Stimulated activated CD8-positive, alpha-beta memory T cell treated with anti-CD3 and anti-CD28 coated beads, Interleukin-15, amount 100 ng/mL, for 24 hours (primary cell): ENCODE results near the gene C3orf20.

Source experiments
- DNase-seq: peaks from one replicate; pipeline ENCODE4 v3.0.0-alpha.2; 2020; ENCODE audit warnings: low read depth

The C3orf20 gene

GRCh38 chr3:14758959-14759358, 84.0 kb downstream of the C3orf20 start:
- DNase-seq, result no peak

- DNase-seq, result no peak
Observed at GRCh38 chr3:14760185-14760584, 85.2 kb downstream of the C3orf20 start.

- no peak for DNase-seq
Observed at GRCh38 chr3:14761121-14761672, 86.3 kb downstream of the C3orf20 start.

- DNase-seq, result no peak
Observed at GRCh38 chr3:14761866-14762265, 86.9 kb downstream of the C3orf20 start.

GRCh38 chr3:14762701-14763100, 87.8 kb downstream of the C3orf20 start:
- no peak for DNase-seq

- DNase-seq, result no peak
Observed at GRCh38 chr3:14764331-14765059, 89.6 kb downstream of the C3orf20 start.

GRCh38 chr3:14765060-14765400, 90.1 kb downstream of the C3orf20 start:
- no peak for DNase-seq

GRCh38 chr3:14765576-14766427, 90.9 kb downstream of the C3orf20 start:
- DNase-seq, result no peak

DNA sequence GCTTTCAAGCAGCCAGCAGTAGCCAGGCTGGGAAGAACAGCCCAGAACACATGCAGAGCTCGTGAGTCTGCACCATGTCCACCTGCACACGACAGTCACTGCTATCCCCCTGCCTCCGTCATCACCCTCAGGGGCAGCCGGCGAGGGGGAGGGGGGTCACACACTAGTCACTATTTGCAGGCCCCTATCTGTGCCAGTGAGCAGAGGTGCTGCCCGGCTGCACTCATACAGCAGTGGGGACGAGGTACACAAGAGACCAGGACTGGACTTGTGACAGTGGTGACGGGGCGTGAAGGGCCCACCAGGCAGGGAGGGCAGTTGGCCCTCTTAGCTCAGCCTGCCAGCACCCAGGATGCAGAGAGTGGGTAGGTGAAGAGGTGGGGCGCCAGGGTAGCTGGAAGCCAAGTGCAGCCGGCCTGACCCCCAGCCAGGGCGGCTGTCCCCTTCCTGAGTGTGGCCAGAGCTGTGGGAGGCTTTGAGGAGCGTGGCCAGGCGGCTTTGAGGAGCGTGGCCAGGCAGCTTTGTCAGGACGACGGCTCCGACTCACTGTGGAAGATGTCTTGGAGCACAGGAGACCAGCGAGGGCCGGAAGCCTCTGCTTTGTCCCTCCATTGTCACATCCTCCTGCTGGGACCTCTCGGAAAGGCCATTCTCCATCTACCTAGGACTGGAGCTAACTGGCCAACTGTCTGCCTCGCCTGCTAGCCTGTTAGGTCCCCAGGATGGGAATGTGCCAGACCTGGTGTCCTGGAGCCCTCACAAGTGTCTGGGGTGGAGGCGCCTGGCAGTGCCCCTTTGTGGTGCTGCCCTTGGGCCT, 91.7 kb downstream of the C3orf20 start:
- DNase-seq, result no peak

DNA sequence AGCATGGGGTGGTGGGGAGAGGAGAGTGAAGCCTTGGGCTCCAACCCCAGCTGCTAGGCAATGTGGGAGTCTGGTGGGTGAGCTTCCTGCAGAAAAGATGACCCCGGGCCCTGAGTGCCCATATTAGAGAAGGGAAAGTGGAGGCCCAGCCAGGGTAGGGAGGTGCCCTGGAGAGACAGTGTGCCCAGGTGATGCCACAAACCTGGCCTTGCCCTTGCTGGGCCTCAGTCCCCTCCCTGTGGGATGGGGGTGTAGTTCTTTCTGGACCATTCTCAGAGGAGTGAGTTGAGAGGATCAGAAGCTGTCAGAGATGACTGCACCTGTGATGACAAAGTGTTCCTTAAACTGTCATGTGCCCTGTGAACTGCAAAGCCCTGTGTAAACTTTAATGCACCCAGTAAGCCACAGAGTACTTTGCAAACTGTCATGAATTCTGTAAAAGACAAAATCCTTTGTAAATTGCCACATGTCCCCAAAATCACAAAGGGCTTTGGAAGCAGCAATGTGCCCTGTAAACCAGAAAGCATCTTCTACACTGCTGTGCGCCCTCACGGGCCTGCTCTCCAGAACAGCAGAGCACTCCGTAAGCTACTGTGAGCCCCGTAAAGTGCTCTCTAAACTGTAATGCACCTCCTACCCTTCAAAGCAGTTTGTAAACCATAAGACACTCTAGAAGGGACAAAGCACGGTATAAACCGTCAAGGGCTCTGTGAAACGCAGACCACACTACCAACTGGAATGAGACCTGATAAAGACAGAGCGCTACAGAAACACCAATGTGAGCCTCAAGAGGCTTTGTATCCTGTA, 92.5 kb downstream of the C3orf20 start:
- DNase-seq, result no peak

- no peak for DNase-seq
Observed at GRCh38 chr3:14768182-14768790, 93.3 kb downstream of the C3orf20 start.

DNA sequence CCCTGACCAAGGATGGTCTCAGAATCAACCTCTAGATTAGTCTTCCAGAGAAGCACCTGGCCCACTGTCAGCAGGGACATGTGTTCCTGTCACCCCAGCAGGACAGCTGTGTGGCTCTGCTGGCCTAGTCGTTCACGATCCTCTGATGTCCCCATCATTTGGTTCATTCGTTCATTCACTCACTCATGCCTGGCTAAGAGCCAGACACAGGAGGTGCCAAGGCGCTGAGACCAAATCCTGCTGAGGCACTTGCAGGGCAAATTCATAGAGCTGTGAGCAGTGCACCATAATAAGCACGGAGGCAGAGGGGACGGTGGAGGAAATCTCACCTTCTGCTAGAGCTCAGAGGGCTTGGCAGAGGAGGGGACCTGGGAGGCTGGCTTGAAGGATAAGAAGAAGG, 93.9 kb downstream of the C3orf20 start:
- no peak for DNase-seq

DNA sequence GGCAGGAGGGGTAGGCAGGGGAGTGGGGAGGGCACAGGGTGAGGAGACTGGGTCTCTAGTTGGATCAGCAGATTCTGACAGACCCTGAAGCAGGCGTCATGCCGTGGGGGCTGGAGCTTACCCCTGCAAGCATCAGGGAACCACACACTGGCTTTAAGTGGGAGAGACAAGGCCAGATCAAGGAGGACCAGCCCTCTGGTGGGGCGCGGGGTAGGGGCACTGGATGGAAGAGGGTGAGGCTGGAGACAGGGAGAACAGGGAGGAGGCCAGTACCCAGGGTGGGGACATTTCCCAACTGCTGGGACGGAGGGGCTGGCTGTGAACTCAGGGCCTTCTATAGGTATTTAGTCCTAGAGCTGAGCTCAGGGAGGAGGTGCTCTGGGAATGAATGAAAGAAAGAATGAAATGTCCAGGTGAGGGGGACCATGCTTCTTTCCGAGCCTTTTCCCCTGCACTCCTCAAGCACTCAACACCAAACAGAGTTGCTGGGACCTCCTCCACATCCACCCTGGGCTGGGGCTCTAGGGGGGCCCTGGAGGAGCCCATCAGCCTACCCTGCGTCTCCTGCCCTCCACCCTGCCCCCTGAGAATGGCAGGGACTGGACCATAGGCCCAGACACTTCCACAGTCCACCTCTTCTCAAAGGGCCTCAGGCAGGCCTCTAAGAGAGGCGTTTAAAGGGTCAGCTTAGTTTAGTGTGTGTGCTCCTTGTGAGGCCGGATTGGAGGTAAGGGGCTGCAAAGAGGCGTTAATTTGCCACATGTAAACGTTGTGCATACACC, 94.8 kb downstream of the C3orf20 start:
- DNase-seq, result no peak

DNA sequence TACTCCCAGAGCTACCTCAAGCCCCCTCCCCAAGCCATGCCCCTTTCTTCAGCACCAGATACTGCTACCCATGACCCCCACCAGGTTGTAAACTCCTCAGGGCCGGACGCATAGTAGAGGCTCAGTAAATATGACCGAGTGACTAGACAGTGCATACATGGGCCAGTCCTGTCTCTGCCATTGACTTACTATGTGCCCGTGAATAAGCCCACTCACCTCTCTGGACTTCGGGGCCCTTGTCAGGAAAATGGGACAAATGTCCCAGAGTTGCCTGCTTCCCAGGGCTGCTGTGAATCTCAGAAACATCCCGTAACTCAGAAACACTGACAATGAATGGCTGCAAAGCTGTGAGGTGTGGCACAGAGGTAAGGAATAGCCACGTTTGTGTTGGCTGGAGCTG, 95.7 kb downstream of the C3orf20 start:
- DNase-seq, result no peak

DNA sequence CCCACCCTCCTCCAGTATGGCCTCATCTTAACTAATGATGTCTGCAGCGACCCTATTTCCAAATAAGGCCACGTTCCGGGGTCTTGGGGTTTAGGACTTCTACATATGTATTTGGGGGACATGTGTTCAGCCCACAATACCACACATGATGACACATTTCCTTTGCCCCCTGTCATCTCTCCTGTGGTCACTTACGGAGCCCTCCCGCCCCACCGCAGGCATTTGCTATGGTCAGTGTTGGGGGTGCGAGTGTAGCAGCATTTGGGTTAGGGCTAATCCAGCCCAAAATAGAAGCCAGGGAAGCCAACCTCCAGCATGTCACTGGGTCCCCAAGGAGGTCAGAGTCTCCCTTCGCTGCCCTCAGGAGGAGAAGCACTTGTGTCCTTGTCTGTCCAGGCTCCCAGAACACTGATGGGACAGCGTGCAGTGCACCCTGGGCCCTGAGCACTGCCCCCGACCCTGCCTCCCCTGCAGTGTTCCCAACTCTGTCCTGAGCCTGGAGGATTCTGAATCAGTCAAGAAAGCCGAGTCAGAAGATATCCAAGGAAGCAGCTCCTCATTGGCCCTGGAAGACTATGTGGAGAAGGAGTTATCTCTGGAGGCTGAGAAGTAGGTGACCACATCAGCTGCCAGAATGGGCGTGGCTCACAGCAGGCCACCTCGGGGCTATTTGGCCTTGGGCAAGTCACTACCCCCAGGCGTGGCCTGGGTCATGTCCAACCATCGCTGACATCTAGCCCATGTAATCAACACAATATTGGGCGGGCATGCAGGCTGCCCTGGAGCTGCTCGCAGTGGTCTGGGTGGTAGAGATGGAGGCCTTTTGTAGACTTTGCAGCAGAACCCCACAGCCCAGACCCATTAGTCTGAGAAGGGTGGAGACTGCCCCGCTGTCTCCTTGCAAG, 96.9 kb downstream of the C3orf20 start:
- DNase-seq, result no peak

DNA sequence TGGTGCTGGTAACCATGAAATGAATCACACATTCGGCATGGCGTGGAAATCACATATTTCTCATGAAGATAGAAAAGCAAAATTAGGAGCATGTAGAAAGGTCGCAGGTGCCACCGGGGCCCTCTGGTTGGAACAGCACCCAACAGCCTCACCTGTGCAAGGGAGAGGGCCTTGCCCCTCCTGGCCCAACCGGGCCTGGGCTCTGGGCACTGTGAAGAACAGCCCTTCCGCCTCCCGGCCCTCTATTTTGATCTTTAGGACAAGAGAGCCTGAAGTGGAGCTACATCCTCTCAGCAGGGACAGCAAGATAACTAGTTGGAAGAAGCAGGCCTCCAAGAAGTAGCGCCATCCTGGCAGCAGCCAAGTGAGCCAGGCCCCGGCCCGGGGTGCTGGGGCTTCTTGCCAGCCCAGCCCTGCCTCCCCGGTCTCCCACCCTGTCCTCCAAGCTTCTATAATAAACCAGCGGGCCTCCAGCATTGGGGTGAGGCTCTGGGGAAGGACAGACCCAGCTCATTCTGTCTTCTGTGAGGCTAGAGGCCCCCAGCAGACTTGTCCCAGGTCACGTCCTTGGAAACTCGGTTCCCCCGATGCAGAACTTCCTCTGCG, 97.7 kb downstream of the C3orf20 start:
- DNase-seq, result no peak

DNA sequence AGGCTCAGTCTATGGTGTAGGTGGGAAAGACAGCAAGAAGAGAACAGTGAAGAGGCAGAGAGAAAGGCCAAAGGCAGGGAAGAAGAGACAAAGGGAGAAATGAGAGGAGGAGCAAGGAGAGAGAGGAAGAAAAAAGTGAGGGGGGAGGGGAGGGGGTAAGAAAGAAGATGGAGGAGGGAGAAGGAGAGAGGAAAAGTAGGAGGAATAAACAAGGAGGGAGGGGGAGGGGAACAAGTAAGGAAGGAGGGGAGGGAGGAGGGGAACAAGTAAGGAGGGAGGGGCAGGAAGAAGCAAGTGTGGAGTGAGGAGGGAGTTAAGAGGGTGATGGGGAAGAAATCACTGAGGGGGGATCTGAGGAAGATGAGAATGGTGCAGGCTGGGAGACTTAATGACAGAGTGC, 98.3 kb downstream of the C3orf20 start:
- DNase-seq, result no peak

DNA sequence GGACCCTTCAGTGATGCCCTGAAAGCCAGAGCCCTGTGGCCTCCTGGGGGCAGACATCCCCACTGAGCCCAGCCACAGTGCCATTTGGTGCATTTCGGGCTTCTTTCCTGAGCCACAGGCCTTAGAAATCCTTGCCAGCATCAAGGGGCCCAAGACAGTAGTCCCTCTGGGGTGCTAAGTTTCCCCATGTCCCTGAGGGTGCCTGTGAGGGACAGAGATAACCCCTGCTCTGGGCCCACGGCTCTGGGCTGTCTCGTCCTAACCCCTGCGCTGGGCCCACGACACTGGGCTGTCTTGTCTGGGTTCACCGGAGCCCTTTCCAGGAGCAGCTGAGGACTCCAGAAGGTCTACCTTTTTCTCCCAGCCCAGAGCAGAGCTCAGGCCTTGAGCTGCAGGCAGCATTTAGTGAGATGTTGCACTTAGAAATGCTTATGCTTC, 98.8 kb downstream of the C3orf20 start:
- no peak for DNase-seq

GRCh38 chr3:14774431-14774830, 99.5 kb downstream of the C3orf20 start:
- no peak for DNase-seq
